Measurements from ENCODE around the gene ZFC3H1. TPM values are rescaled to one million over a fixed set of nuclear protein-coding genes. Genes with fewer than 3 reads are reported as not detected.
A peak's percentile ranks its signal among the peaks of the same experiment; 100 is the strongest.
"Not testable (repeated sequence)": the region's sequence is repeated elsewhere in the genome, so short reads cannot be mapped to it uniquely, and the experiment has no call there.

ZFC3H1 gene
- 14.4 and 16.9 TPM in 2 replicates for total RNA-seq (2014; rRNA removed; shearing (Covaris generic))

GRCh38 chr12:71663561-71664410, at the start of gene ZFC3H1, which contains the start of gene THAP2:
Gene ZFC3H1 (minus strand): TSS chr12:71663848. CDS start chr12:71663610, 238 bp downstream.
Gene THAP2 (plus strand): TSS chr12:71664301. CDS start chr12:71664510, 209 bp downstream.
- peak; percentile 98 for DNase-seq (ENCODE audit: low read depth)

GRCh38 chr12:71710276-71711125, 46.9 kb upstream of the ZFC3H1 start:
- DNase-seq (ENCODE audit: low read depth): peak; percentile 93

GRCh38 chr12:71708658-71709057, 45.0 kb upstream of the ZFC3H1 start:
- DNase-seq (ENCODE audit: low read depth): no peak

GRCh38 chr12:71704920-71705319, 41.3 kb upstream of the ZFC3H1 start:
- DNase-seq (ENCODE audit: low read depth): no peak

GRCh38 chr12:71703206-71703605, 39.6 kb upstream of the ZFC3H1 start:
- DNase-seq (ENCODE audit: low read depth): no peak

- DNase-seq (ENCODE audit: low read depth): no peak
These were observed 38.9 kb upstream of the ZFC3H1 start for GRCh38 chr12:71702590-71702989.

GRCh38 chr12:71702181-71702580, 38.5 kb upstream of the ZFC3H1 start:
- not testable (repeated sequence) for DNase-seq (ENCODE audit: low read depth)

- no peak for DNase-seq (ENCODE audit: low read depth)
These were observed 32.1 kb upstream of the ZFC3H1 start for GRCh38 chr12:71695782-71696181.

- DNase-seq (ENCODE audit: low read depth): no peak
These were observed 30.6 kb upstream of the ZFC3H1 start for GRCh38 chr12:71694099-71694820.

- not testable (repeated sequence) for DNase-seq (ENCODE audit: low read depth)
These were observed 30.0 kb upstream of the ZFC3H1 start for GRCh38 chr12:71693651-71694050.

GRCh38 chr12:71693126-71693525, 29.5 kb upstream of the ZFC3H1 start:
- DNase-seq (ENCODE audit: low read depth): no peak

GRCh38 chr12:71691504-71692129, 28.0 kb upstream of the ZFC3H1 start:
- no peak for DNase-seq (ENCODE audit: low read depth)

- DNase-seq (ENCODE audit: low read depth): no peak
These were observed 25.4 kb upstream of the ZFC3H1 start for GRCh38 chr12:71688961-71689570.

- DNase-seq (ENCODE audit: low read depth): not testable (repeated sequence)
These were observed 23.5 kb upstream of the ZFC3H1 start for GRCh38 chr12:71687172-71687571.

GRCh38 chr12:71686658-71687025, 23.0 kb upstream of the ZFC3H1 start:
- no peak for DNase-seq (ENCODE audit: low read depth)

GRCh38 chr12:71685914-71686657, 22.4 kb upstream of the ZFC3H1 start, which contains the start of gene TMEM19:
Gene TMEM19 (plus strand): TSS chr12:71686082. CDS start chr12:71686681, 599 bp downstream.
- peak; percentile 95 for DNase-seq (ENCODE audit: low read depth)

- DNase-seq (ENCODE audit: low read depth): peak; percentile 19
These were observed 21.8 kb upstream of the ZFC3H1 start for GRCh38 chr12:71685312-71685906.

- DNase-seq (ENCODE audit: low read depth): no peak
These were observed 20.4 kb upstream of the ZFC3H1 start for GRCh38 chr12:71684081-71684480.

GRCh38 chr12:71683633-71684032, 20.0 kb upstream of the ZFC3H1 start:
- DNase-seq (ENCODE audit: low read depth): no peak

- no peak for DNase-seq (ENCODE audit: low read depth)
These were observed 18.8 kb upstream of the ZFC3H1 start for GRCh38 chr12:71682466-71682865.
